Naive thymus-derived CD4-positive, alpha-beta T cell (primary cell): ENCODE results near the gene PCED1B. TPM values are rescaled to one million over a fixed set of nuclear protein-coding genes. Genes with fewer than 3 reads are reported as not detected.

Experiments used
- ATAC-seq: fragments of 150-1000 bp; cut with Tn5 transposase; 2 replicates; pipeline ENCODE4 v1.10.0; 2021; ENCODE audit warnings: mild to moderate bottlenecking, moderate library complexity
- CTCF ChIA-PET: fragments of 350-600 bp; sonication (Branson Sonifier 250); formaldehyde crosslinking; loops from one replicate; lab custom pipeline; 2021; ENCODE audit warnings: antibody characterized with exemption; lab: Charles Lee
- POLR2A ChIA-PET: fragments of 350-600 bp; sonication (Branson Sonifier 250); formaldehyde crosslinking; loops from one replicate; lab custom pipeline; 2021; ENCODE audit warnings: antibody characterized with exemption, inconsistent platforms; lab: Charles Lee
- DNase-seq, 9 donors: peaks; one replicate each; pipeline versions ENCODE4 v3.0.0 to v3.0.0-alpha.2; 2020 to 2022; ENCODE audit warnings: mixed read lengths in 1 of 9
- H3K27ac ChIP-seq: one replicate; pipeline ENCODE4 v1.7.0; 2013; ENCODE audit warnings: mild to moderate bottlenecking, low read depth, low read length, moderate library complexity
- H3K27me3 ChIP-seq, 2 donors: one replicate each; pipeline ENCODE4 v1.7.0; 2013; ENCODE audit warnings: low read length in 2 of 2, mild to moderate bottlenecking in 2 of 2, moderate library complexity in 2 of 2; ENCODE audit not compliant: control insufficient read depth in 2 of 2, insufficient read depth in 2 of 2
- H3K36me3 ChIP-seq, 3 experiments: 1 replicate in 2 of 3; 2 replicates in 1 of 3; pipeline ENCODE4 v1.7.0; 2013; ENCODE audit warnings: low read length in 3 of 3, mild to moderate bottlenecking in 3 of 3, moderate library complexity in 1 of 3; ENCODE audit not compliant: insufficient read depth in 3 of 3, control insufficient read depth in 2 of 3
- H3K4me1 ChIP-seq, 2 donors: one replicate each; pipeline ENCODE4 v1.7.0; 2013; ENCODE audit warnings: low read length in 2 of 2, mild to moderate bottlenecking in 2 of 2, moderate library complexity in 1 of 2; ENCODE audit not compliant: control insufficient read depth in 2 of 2, insufficient read depth in 2 of 2
- H3K4me3 ChIP-seq: 2 replicates; pipeline ENCODE4 v1.7.0; 2013; ENCODE audit warnings: mild to moderate bottlenecking, low read length
- H3K9me3 ChIP-seq, 3 experiments: 1 replicate in 2 of 3; 2 replicates in 1 of 3; pipeline ENCODE4 v1.7.0; 2013; ENCODE audit warnings: low read length in 3 of 3; ENCODE audit not compliant: control insufficient read depth in 2 of 3
- H3K27ac Mint-ChIP-seq, 9 donors: one replicate each; pipeline ENCODE4 v1.8.0; 2020 to 2022; ENCODE audit warnings: mixed read lengths in 9 of 9, mild to moderate bottlenecking in 8 of 9, moderate library complexity in 5 of 9, inconsistent platforms in 2 of 9
- H3K27me3 Mint-ChIP-seq, 5 donors: one replicate each; pipeline ENCODE4 v1.8.0; 2021 to 2022; ENCODE audit warnings: mixed read lengths in 5 of 5, mild to moderate bottlenecking in 1 of 5
- H3K36me3 Mint-ChIP-seq, 5 donors: one replicate each; pipeline ENCODE4 v1.8.0; 2020 to 2022; ENCODE audit warnings: mixed read lengths in 5 of 5, mild to moderate bottlenecking in 3 of 5, inconsistent platforms in 1 of 5
- H3K4me1 Mint-ChIP-seq, 7 donors: one replicate each; pipeline ENCODE4 v1.8.0; 2020 to 2022; ENCODE audit warnings: mixed read lengths in 7 of 7, mild to moderate bottlenecking in 3 of 7, inconsistent platforms in 1 of 7
- H3K4me3 Mint-ChIP-seq, 10 donors: one replicate each; pipeline ENCODE4 v1.8.0; 2020 to 2022; ENCODE audit warnings: mild to moderate bottlenecking in 10 of 10, mixed read lengths in 10 of 10, moderate library complexity in 6 of 10, inconsistent platforms in 2 of 10
- H3K9me3 Mint-ChIP-seq, 11 donors: one replicate each; pipeline ENCODE4 v1.8.0; 2020 to 2022; ENCODE audit warnings: mixed read lengths in 11 of 11, mild to moderate bottlenecking in 4 of 11, inconsistent platforms in 1 of 11, moderate library complexity in 1 of 11
- intact Hi-C, 2 donors: fragments of 100-400 bp; cut with micrococcal nuclease; formaldehyde crosslinking; loops; one replicate each; pipeline ENCODE4 v1.15.1; 2023
- polyA plus RNA-seq, 2 donors: library from polyadenylated mRNA; unstranded; fragments of 300-500 nt; fragmentation: Illumina TruSeq; gene quantifications; one replicate each; pipeline ENCODE4 v1.2.3, GENCODE V29; 2021
- total RNA-seq, 6 experiments: library from RNA in 5 of 6; stranded (reverse) in 5 of 6; gene quantifications; 1 replicate in 5 of 6; 2 replicates in 1 of 6; pipeline ENCODE4 v1.2.3 and lab custom pipeline; 2021 to 2026

PCED1B gene
- total and polyA plus RNA-seq, 7 experiments from 2014 or later = 41.4 to 147 (median 94.3) TPM

- H3K36me3 Mint-ChIP-seq = peaks cover 21 to 73% (median 58%) of the 10 kb centered on the region in 5 donors
- H3K27me3 Mint-ChIP-seq = no peaks in the 10 kb centered on the region
- no peak for DNase-seq
- Histone ChIP-seq H3K4me1 (no peaks in the 10 kb centered on the region), H3K27ac (no peak overlapping the region), H3K36me3 (peaks cover 0 to 12% (median 0%) of the 10 kb centered on the region in 3 experiments), H3K4me3 (no peak overlapping the region), H3K9me3 (peaks cover 0 to 31% (median 3%) of the 10 kb centered on the region in 3 experiments), H3K27me3 (no peaks in the 10 kb centered on the region)
- intact Hi-C loops = no loop called here
- no peak for ATAC-seq
- H3K27ac Mint-ChIP-seq = peak overlapping the region in 6 of 9 donors; percentile 15 to 94 (median 50)
- peak overlapping the region in 2 of 10 donors; percentile 40 to 58 for H3K4me3 Mint-ChIP-seq
- CTCF ChIA-PET = no interaction called here
- POLR2A ChIA-PET = interaction anchor here (1.3 kb wide), 1 partner anchor 10 kb away, joined by 4 read pairs; no protein-coding TSS in a partner anchor
- H3K4me1 Mint-ChIP-seq = peaks cover 0 to 71% (median 50%) of the 10 kb centered on the region in 7 donors
- peaks cover 6 to 79% (median 40%) of the 10 kb centered on the region in 11 donors for H3K9me3 Mint-ChIP-seq
Measured at GRCh38 chr12:47251919-47252318, 172.5 kb downstream of the PCED1B start.

- Histone ChIP-seq H3K4me1 (peaks cover 9 to 18% of the 10 kb centered on the region in 2 donors), H3K27me3 (no peaks in the 10 kb centered on the region), H3K9me3 (no peaks in the 10 kb centered on the region), H3K36me3 (no peaks in the 10 kb centered on the region), H3K27ac (no peak overlapping the region), H3K4me3 (no peak overlapping the region)
- ATAC-seq = no peak
- POLR2A ChIA-PET = interaction anchor here (0.6 to 1.1 kb wide), 3 partner anchors 12 to 440 kb away, joined by 3 to 4 read pairs (median 3); no protein-coding TSS in a partner anchor
- no peaks in the 10 kb centered on the region for H3K27me3 Mint-ChIP-seq
- CTCF ChIA-PET = no interaction called here
- no peak overlapping the region for H3K4me3 Mint-ChIP-seq
- H3K27ac Mint-ChIP-seq = peak overlapping the region in 5 of 9 donors; percentile 8 to 81 (median 46)
- no peak for DNase-seq
- H3K9me3 Mint-ChIP-seq = peaks cover 0 to 11% (median 3%) of the 10 kb centered on the region in 11 donors
- H3K36me3 Mint-ChIP-seq = peaks cover 10 to 25% (median 14%) of the 10 kb centered on the region in 5 donors
- intact Hi-C loops = loop anchor here in 1 of 2 donors (2.0 kb wide), 1 partner anchor 20 kb away; no protein-coding TSS in a partner anchor
- peaks cover 28 to 63% (median 52%) of the 10 kb centered on the region in 7 donors for H3K4me1 Mint-ChIP-seq
Measured at GRCh38 chr12:47264951-47265350, 185.5 kb downstream of the PCED1B start.

GRCh38 chr12:47265391-47265790 lies 186.0 kb downstream of the PCED1B start:
- Mint-ChIP-seq H3K9me3 (peaks cover 0 to 11% (median 3%) of the 10 kb centered on the region in 11 donors), H3K4me1 (peaks cover 28 to 64% (median 53%) of the 10 kb centered on the region in 7 donors), H3K36me3 (peaks cover 9 to 25% (median 14%) of the 10 kb centered on the region in 5 donors), H3K27me3 (no peaks in the 10 kb centered on the region), H3K27ac (peak overlapping the region in 1 of 9 donors; percentile 18), H3K4me3 (peak overlapping the region in 1 of 10 donors; percentile 10)
- ATAC-seq (no peak), DNase-seq (no peak)
- H3K27ac ChIP-seq = no peak overlapping the region
- intact Hi-C loops = loop anchor here in 1 of 2 donors (2.0 kb wide), 1 partner anchor 21 kb away; no protein-coding TSS in a partner anchor
- ChIA-PET CTCF (no interaction called here), POLR2A (interaction anchor here (0.6 to 1.1 kb wide), 4 partner anchors 12 to 440 kb away, joined by 3 to 4 read pairs (median 3); no protein-coding TSS in a partner anchor)
- H3K4me3 ChIP-seq = no peak overlapping the region
- no peaks in the 10 kb centered on the region for H3K27me3 ChIP-seq
- peaks cover 9 to 22% of the 10 kb centered on the region in 2 donors for H3K4me1 ChIP-seq
- no peaks in the 10 kb centered on the region for H3K36me3 ChIP-seq
- no peaks in the 10 kb centered on the region for H3K9me3 ChIP-seq

- Mint-ChIP-seq H3K4me1 (peaks cover 40 to 80% (median 74%) of the 10 kb centered on the region in 7 donors), H3K36me3 (peaks cover 9 to 20% (median 14%) of the 10 kb centered on the region in 5 donors), H3K4me3 (no peak overlapping the region), H3K27me3 (no peaks in the 10 kb centered on the region), H3K27ac (peak overlapping the region in 1 of 9 donors; percentile 10), H3K9me3 (peaks cover 0 to 11% (median 3%) of the 10 kb centered on the region in 11 donors)
- CTCF ChIA-PET = interaction anchor here (1.5 to 2.4 kb wide), 2 partner anchors 130 to 236 kb away, joined by 5 to 6 read pairs; no protein-coding TSS in a partner anchor
- ATAC-seq (no peak), DNase-seq (no peak)
- Histone ChIP-seq H3K9me3 (no peaks in the 10 kb centered on the region), H3K27ac (no peak overlapping the region), H3K4me3 (no peak overlapping the region), H3K4me1 (peaks cover 9 to 43% of the 10 kb centered on the region in 2 donors), H3K36me3 (no peaks in the 10 kb centered on the region), H3K27me3 (no peaks in the 10 kb centered on the region)
- intact Hi-C loops = no loop called here
- POLR2A ChIA-PET = interaction anchor here (0.6 to 2.4 kb wide), 5 partner anchors 9 to 450 kb away, joined by 3 to 12 read pairs (median 4); no protein-coding TSS in a partner anchor
Measured at GRCh38 chr12:47267571-47267970, 188.2 kb downstream of the PCED1B start.

- H3K4me1 ChIP-seq = peaks cover 9 to 55% of the 10 kb centered on the region in 2 donors
- ATAC-seq (no peak), DNase-seq (no peak)
- no peak overlapping the region for H3K4me3 ChIP-seq
- ChIA-PET CTCF (interaction anchor here (1.0 to 2.4 kb wide), 3 partner anchors 8 to 237 kb away, joined by 3 to 6 read pairs (median 5); no protein-coding TSS in a partner anchor), POLR2A (interaction anchor here (0.8 to 2.4 kb wide), 5 partner anchors 8 to 127 kb away, joined by 3 to 12 read pairs (median 5); no protein-coding TSS in a partner anchor)
- no peak overlapping the region for H3K27ac ChIP-seq
- Mint-ChIP-seq H3K36me3 (peaks cover 8 to 20% (median 14%) of the 10 kb centered on the region in 5 donors), H3K9me3 (peaks cover 0 to 11% (median 3%) of the 10 kb centered on the region in 11 donors), H3K4me1 (peaks cover 47 to 91% (median 86%) of the 10 kb centered on the region in 7 donors), H3K27me3 (no peaks in the 10 kb centered on the region), H3K4me3 (peak overlapping the region in 6 of 10 donors; percentile 12 to 80 (median 24)), H3K27ac (peak overlapping the region in 8 of 9 donors; percentile 35 to 92 (median 70))
- no peaks in the 10 kb centered on the region for H3K36me3 ChIP-seq
- no peaks in the 10 kb centered on the region for H3K27me3 ChIP-seq
- H3K9me3 ChIP-seq = no peaks in the 10 kb centered on the region
- intact Hi-C loops = no loop called here
Measured at GRCh38 chr12:47268501-47269454, 189.4 kb downstream of the PCED1B start.

- ChIA-PET CTCF (interaction anchor here (2.4 kb wide), 1 partner anchor 238 kb away, joined by 6 read pairs; no protein-coding TSS in a partner anchor), POLR2A (interaction anchor here (0.7 to 1.4 kb wide), 5 partner anchors 9 to 128 kb away, joined by 3 to 4 read pairs (median 3); no protein-coding TSS in a partner anchor)
- ATAC-seq (no peak), DNase-seq (no peak)
- H3K36me3 Mint-ChIP-seq = peaks cover 0 to 16% (median 5%) of the 10 kb centered on the region in 5 donors
- no peaks in the 10 kb centered on the region for H3K27me3 ChIP-seq
- H3K4me1 Mint-ChIP-seq = peaks cover 45 to 90% (median 84%) of the 10 kb centered on the region in 7 donors
- H3K4me1 ChIP-seq = peaks cover 3 to 65% of the 10 kb centered on the region in 2 donors
- peak overlapping the region in 9 of 10 donors; percentile 17 to 80 (median 56) for H3K4me3 Mint-ChIP-seq
- H3K27me3 Mint-ChIP-seq = no peaks in the 10 kb centered on the region
- H3K36me3 ChIP-seq = no peaks in the 10 kb centered on the region
- no peak overlapping the region for H3K4me3 ChIP-seq
- intact Hi-C loops = no loop called here
- peak overlapping the region; percentile 27 to 92 (median 67) for H3K27ac Mint-ChIP-seq
- H3K27ac ChIP-seq = no peak overlapping the region
- peaks cover 0 to 5% (median 3%) of the 10 kb centered on the region in 11 donors for H3K9me3 Mint-ChIP-seq
- no peaks in the 10 kb centered on the region for H3K9me3 ChIP-seq
Measured at GRCh38 chr12:47269916-47270315, 190.5 kb downstream of the PCED1B start.
